PC-3 (cell line): Measurements from ENCODE around the gene UBXN11. TPM values are rescaled to one million over a fixed set of nuclear protein-coding genes. Genes with fewer than 3 reads are reported as not detected.

Experiments
- ATAC-seq: fragments of 200-7000 bp; cut with Tn5 transposase; 2 replicates; pipeline ENCODE4 v1.9.1; 2020; ENCODE audit warnings: mild to moderate bottlenecking, moderate library complexity
- BruUV-seq: library from RNA; stranded (reverse); fragments of 400-500 nt; replicated peaks from 2 replicates; lab custom pipeline; 2021; lab: Mats Ljungman, UMichigan
- CTCF ChIA-PET: fragments of 300-600 bp; sonication (Branson Sonifier 250); formaldehyde crosslinking; loops from one replicate; lab custom pipeline; 2022; ENCODE audit warnings: antibody characterized with exemption; lab: Charles Lee
- POLR2A ChIA-PET: fragments of 300-600 bp; sonication (Branson Sonifier 250); formaldehyde crosslinking; loops from one replicate; lab custom pipeline; 2022; ENCODE audit warnings: antibody characterized with exemption; ENCODE audit not compliant: unreplicated experiment; lab: Charles Lee
- DNase-seq: peaks from one replicate; pipeline ENCODE4 v3.0.0-alpha.2; 2015
- H2AFZ ChIP-seq: fragments of 300-600 bp; sonication (generic); 2 replicates; pipeline ENCODE4 v1.6.0; 2016; ENCODE audit warnings: antibody characterized with exemption, low read length
- H3F3A ChIP-seq: fragments of 300-600 bp; sonication (generic); one replicate; pipeline ENCODE4 v1.6.0; 2017; ENCODE audit warnings: antibody characterized with exemption, low read length, control low read depth, mild to moderate bottlenecking; ENCODE audit not compliant: unreplicated experiment
- H3K27ac ChIP-seq: fragments of 300-600 bp; sonication (generic); 2 replicates; pipeline ENCODE4 v1.5.1; 2016; ENCODE audit warnings: mild to moderate bottlenecking, low read length
- H3K27me3 ChIP-seq: fragments of 300-600 bp; sonication (generic); 2 replicates; pipeline ENCODE4 v1.6.1; 2016; ENCODE audit warnings: low read length, mixed read lengths
- H3K36me3 ChIP-seq: fragments of 300-600 bp; sonication (generic); 2 replicates; pipeline ENCODE4 v1.6.1; 2016; ENCODE audit warnings: low read depth, mixed run types, low read length, mixed read lengths
- H3K4me1 ChIP-seq: fragments of 300-600 bp; sonication (generic); 2 replicates; pipeline ENCODE4 v1.5.1; 2016; ENCODE audit warnings: low read length; ENCODE audit not compliant: insufficient read depth
- H3K4me2 ChIP-seq: fragments of 300-600 bp; sonication (generic); 2 replicates; pipeline ENCODE4 v1.6.0; 2016; ENCODE audit warnings: low read length
- H3K4me3 ChIP-seq: fragments of 300-600 bp; sonication (generic); 2 replicates; pipeline ENCODE4 v1.5.1; 2016; ENCODE audit warnings: mild to moderate bottlenecking, low read length, mixed read lengths
- H3K79me2 ChIP-seq: fragments of 300-600 bp; sonication (generic); 2 replicates; pipeline ENCODE4 v1.6.1; 2017; ENCODE audit warnings: low read length, mixed read lengths
- H3K9ac ChIP-seq: fragments of 300-600 bp; sonication (generic); 2 replicates; pipeline ENCODE4 v1.6.0; 2016; ENCODE audit warnings: mild to moderate bottlenecking, low read length
- H3K9me2 ChIP-seq: fragments of 300-600 bp; sonication (generic); replicated peaks from 2 replicates; pipeline ENCODE4 v1.6.1; 2016; ENCODE audit warnings: mixed run types, low read length, mixed read lengths
- H3K9me3 ChIP-seq: fragments of 300-600 bp; sonication (generic); 2 replicates; pipeline ENCODE4 v1.6.1; 2016; ENCODE audit warnings: low read length, mixed read lengths
- H4K20me1 ChIP-seq: fragments of 300-600 bp; sonication (generic); 2 replicates; pipeline ENCODE4 v1.6.1; 2016; ENCODE audit warnings: low read length, mixed read lengths
- EZH2 ChIP-seq: fragments of 300-600 bp; sonication (generic); IDR thresholded peaks from one replicate; pipeline ENCODE4 v1.6.1; 2017; ENCODE audit warnings: antibody characterized with exemption, mild to moderate bottlenecking, low read length; ENCODE audit not compliant: unreplicated experiment
- EZH2phosphoT487 ChIP-seq: fragments of 300-600 bp; sonication (generic); IDR thresholded peaks from 2 replicates; pipeline ENCODE4 v1.6.1; 2018; ENCODE audit warnings: mild to moderate bottlenecking, antibody characterized with exemption, low read length, borderline replicate concordance
- intact Hi-C: fragments of 100-400 bp; cut with micrococcal nuclease; formaldehyde crosslinking; loops from 2 replicates; pipeline ENCODE4 v1.9.0; 2023
- total RNA-seq: library from RNA; depleted of rRNA; stranded (reverse); fragments of >200 nt; gene quantifications from 2 replicates; pipeline ENCODE4 v1.2.3, GENCODE V29; 2014
- TF ChIP-seq, protein P1 (sequence below): fragments of 300-600 bp; sonication (generic); conservative IDR thresholded peaks from 2 replicates; pipeline ENCODE4 v1.5.1; 2017; ENCODE audit warnings: antibody characterized with exemption, low read depth, mild to moderate bottlenecking, low read length

The UBXN11 gene
- total RNA-seq, 1 experiment from 2014 or later, result 19.4 TPM

GRCh38 chr1:26283279-26283853 lies 23.1 kb downstream of the UBXN11 start:
- Histone ChIP-seq H3K36me3 (peaks cover 11% of the 10 kb centered on the region; the same call in 1 of the 2 replicates), H3K27me3 (no peaks in the 10 kb centered on the region), H3K4me3 (no peak overlapping the region), H3K4me1 (peaks cover 54% of the 10 kb centered on the region), H3K27ac (no peak overlapping the region), H3K4me2 (no peak overlapping the region), H3K9me3 (no peaks in the 10 kb centered on the region), H3K9ac (no peak overlapping the region), H3K9me2 (no peaks in the 10 kb centered on the region), H3F3A (peaks cover 5% of the 10 kb centered on the region), H3K79me2 (peaks cover 34% of the 10 kb centered on the region), H4K20me1 (peaks cover 9% of the 10 kb centered on the region; the same call in 1 of the 2 replicates), H2AFZ (no peak overlapping the region)
- ATAC-seq (no peak), DNase-seq (no peak)
- intact Hi-C loops, result no loop called here
- BruUV-seq, result no TSS peak
- POLR2A ChIA-PET, result interaction anchor here (0.5 kb wide), 1 partner anchor 714 kb away, joined by 5 read pairs; no protein-coding TSS in a partner anchor
- TF ChIP-seq EZH2, result no peak
- TF ChIP-seq, protein P1, sequence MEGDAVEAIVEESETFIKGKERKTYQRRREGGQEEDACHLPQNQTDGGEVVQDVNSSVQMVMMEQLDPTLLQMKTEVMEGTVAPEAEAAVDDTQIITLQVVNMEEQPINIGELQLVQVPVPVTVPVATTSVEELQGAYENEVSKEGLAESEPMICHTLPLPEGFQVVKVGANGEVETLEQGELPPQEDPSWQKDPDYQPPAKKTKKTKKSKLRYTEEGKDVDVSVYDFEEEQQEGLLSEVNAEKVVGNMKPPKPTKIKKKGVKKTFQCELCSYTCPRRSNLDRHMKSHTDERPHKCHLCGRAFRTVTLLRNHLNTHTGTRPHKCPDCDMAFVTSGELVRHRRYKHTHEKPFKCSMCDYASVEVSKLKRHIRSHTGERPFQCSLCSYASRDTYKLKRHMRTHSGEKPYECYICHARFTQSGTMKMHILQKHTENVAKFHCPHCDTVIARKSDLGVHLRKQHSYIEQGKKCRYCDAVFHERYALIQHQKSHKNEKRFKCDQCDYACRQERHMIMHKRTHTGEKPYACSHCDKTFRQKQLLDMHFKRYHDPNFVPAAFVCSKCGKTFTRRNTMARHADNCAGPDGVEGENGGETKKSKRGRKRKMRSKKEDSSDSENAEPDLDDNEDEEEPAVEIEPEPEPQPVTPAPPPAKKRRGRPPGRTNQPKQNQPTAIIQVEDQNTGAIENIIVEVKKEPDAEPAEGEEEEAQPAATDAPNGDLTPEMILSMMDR, result no peak
- no peak for TF ChIP-seq EZH2phosphoT487
- CTCF ChIA-PET, result no interaction called here

GRCh38 chr1:26282401-26282918 lies 24.0 kb downstream of the UBXN11 start:
- Histone ChIP-seq H3K4me3 (no peak overlapping the region), H3K9ac (no peak overlapping the region), H3F3A (peaks cover 11% of the 10 kb centered on the region), H3K9me3 (no peaks in the 10 kb centered on the region), H3K4me1 (peaks cover 63% of the 10 kb centered on the region), H3K36me3 (peaks cover 17% of the 10 kb centered on the region; the same call in 1 of the 2 replicates), H3K9me2 (no peaks in the 10 kb centered on the region), H3K79me2 (peaks cover 34% of the 10 kb centered on the region), H3K27ac (no peak overlapping the region), H2AFZ (no peak overlapping the region), H3K4me2 (no peak overlapping the region), H3K27me3 (no peaks in the 10 kb centered on the region), H4K20me1 (peaks cover 9% of the 10 kb centered on the region; the same call in 1 of the 2 replicates)
- ATAC-seq, result no peak
- DNase-seq, result no peak
- no TSS peak for BruUV-seq
- intact Hi-C loops, result no loop called here
- TF ChIP-seq, protein P1, result no peak
- no peak for TF ChIP-seq EZH2phosphoT487
- TF ChIP-seq EZH2, result no peak
- ChIA-PET CTCF (no interaction called here), POLR2A (no interaction called here)

- Histone ChIP-seq H3K4me2 (peak overlapping the region; percentile 94; the same call in 1 of the 2 replicates), H3K36me3 (peaks cover 21% of the 10 kb centered on the region), H3K79me2 (peaks cover 34% of the 10 kb centered on the region), H2AFZ (no peak overlapping the region), H3F3A (peaks cover 16% of the 10 kb centered on the region), H3K9me3 (no peaks in the 10 kb centered on the region), H3K4me1 (peaks cover 68% of the 10 kb centered on the region), H3K27ac (no peak overlapping the region), H4K20me1 (peaks cover 9% of the 10 kb centered on the region; the same call in 1 of the 2 replicates), H3K27me3 (no peaks in the 10 kb centered on the region), H3K9me2 (no peaks in the 10 kb centered on the region), H3K9ac (no peak overlapping the region), H3K4me3 (no peak overlapping the region)
- intact Hi-C loops, result no loop called here
- no peak for ATAC-seq
- ChIA-PET CTCF (no interaction called here), POLR2A (no interaction called here)
- DNase-seq, result no peak
- no TSS peak for BruUV-seq
- TF ChIP-seq EZH2, result no peak
- TF ChIP-seq EZH2phosphoT487, result no peak
- TF ChIP-seq, protein P1, result no peak
Measured at GRCh38 chr1:26281971-26282370, 24.5 kb downstream of the UBXN11 start.
